Neutrophil (primary cell): ENCODE data around the gene RFC4.

ENCODE experiments used
- H3K27ac ChIP-seq: fragments of 200-600 bp; sonication (generic); 2 replicates; pipeline ENCODE4 v1.5.1; 2016; ENCODE audit warnings: mild to moderate bottlenecking, moderate library complexity
- H3K27me3 ChIP-seq: fragments of 200-600 bp; sonication (generic); 2 replicates; pipeline ENCODE4 v1.6.0; 2016; ENCODE audit warnings: mild to moderate bottlenecking
- H3K36me3 ChIP-seq: fragments of 200-600 bp; sonication (generic); 2 replicates; pipeline ENCODE4 v1.5.1; 2017
- H3K4me1 ChIP-seq, 2 experiments: fragments of 200-600 bp in 1 of 2; sonication (generic) in 1 of 2; 1 replicate in 1 of 2; 2 replicates in 1 of 2; pipeline versions ENCODE4 v1.5.1 to v1.6.1; 2013 to 2016; ENCODE audit warnings: low read depth in 1 of 2, low read length in 1 of 2, mild to moderate bottlenecking in 1 of 2, moderate library complexity in 1 of 2; ENCODE audit not compliant: control insufficient read depth in 1 of 2, insufficient read depth in 1 of 2
- H3K4me3 ChIP-seq, 2 experiments: fragments of 200-600 bp in 1 of 2; sonication (generic) in 1 of 2; 1 replicate in 1 of 2; 2 replicates in 1 of 2; pipeline ENCODE4 v1.5.1; 2013 to 2016; ENCODE audit warnings: low read depth in 1 of 2, low read length in 1 of 2, mild to moderate bottlenecking in 1 of 2, moderate library complexity in 1 of 2
- H3K9me3 ChIP-seq: fragments of 200-600 bp; sonication (generic); 2 replicates; pipeline ENCODE4 v1.5.1; 2016
- TF ChIP-seq, protein P1 (sequence below): fragments of 200-600 bp; sonication (generic); IDR thresholded peaks from 2 replicates; pipeline ENCODE4 v1.5.1; 2016; ENCODE audit warnings: antibody characterized with exemption

The RFC4 gene

DNA sequence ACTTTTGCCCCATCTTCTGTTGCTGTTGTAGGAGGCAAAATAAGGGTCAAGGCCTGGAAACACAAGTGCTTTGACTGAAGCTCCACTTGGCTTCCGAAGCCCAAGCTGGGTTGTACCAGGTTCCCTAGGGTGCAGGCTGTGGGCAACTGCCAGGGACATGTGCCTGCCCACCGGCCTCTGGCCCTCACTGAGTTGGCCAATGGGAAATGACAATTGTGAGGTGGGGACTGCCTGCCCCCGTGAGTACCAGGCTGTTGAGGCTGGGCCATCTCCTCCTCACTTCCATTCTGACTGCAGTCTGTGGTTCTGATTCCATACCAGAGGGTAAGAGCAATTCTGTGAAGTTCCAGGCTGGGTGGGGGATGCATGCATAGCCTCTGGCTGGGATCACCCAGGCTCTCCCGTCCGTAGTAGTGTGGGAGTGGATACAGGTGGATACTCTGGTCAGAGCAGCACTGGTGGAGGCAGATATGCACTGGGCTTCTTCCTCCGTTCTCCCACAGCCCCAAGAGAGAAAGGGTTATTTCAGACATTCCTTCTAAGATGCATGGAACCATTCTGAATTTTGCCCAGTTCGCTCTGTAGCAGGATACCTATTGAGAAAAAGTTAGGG is 36.2 kb upstream of the RFC4 start, which contains the start of gene ADIPOQ:
ADIPOQ (plus strand) TSS at position 285 of the 613 bp plus-strand sequence. CDS start 10,349 bp downstream, outside the sequence.
- H3K4me1 ChIP-seq = no peaks in the 10 kb centered on the region
- no peaks in the 10 kb centered on the region for H3K36me3 ChIP-seq
- TF ChIP-seq, protein P1, sequence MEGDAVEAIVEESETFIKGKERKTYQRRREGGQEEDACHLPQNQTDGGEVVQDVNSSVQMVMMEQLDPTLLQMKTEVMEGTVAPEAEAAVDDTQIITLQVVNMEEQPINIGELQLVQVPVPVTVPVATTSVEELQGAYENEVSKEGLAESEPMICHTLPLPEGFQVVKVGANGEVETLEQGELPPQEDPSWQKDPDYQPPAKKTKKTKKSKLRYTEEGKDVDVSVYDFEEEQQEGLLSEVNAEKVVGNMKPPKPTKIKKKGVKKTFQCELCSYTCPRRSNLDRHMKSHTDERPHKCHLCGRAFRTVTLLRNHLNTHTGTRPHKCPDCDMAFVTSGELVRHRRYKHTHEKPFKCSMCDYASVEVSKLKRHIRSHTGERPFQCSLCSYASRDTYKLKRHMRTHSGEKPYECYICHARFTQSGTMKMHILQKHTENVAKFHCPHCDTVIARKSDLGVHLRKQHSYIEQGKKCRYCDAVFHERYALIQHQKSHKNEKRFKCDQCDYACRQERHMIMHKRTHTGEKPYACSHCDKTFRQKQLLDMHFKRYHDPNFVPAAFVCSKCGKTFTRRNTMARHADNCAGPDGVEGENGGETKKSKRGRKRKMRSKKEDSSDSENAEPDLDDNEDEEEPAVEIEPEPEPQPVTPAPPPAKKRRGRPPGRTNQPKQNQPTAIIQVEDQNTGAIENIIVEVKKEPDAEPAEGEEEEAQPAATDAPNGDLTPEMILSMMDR = no peak
- H3K27ac ChIP-seq = no peak within 1 kb of the TSS
- H3K27me3 ChIP-seq = no peaks in the 10 kb centered on the region
- no peaks in the 10 kb centered on the region for H3K9me3 ChIP-seq
- H3K4me3 ChIP-seq = no peak within 1 kb of the TSS

GRCh38 chr3:186841620-186842019 is 35.3 kb upstream of the RFC4 start:
- Histone ChIP-seq H3K9me3 (no peaks in the 10 kb centered on the region), H3K27ac (no peak overlapping the region)
- TF ChIP-seq, protein P1 = no peak

DNA sequence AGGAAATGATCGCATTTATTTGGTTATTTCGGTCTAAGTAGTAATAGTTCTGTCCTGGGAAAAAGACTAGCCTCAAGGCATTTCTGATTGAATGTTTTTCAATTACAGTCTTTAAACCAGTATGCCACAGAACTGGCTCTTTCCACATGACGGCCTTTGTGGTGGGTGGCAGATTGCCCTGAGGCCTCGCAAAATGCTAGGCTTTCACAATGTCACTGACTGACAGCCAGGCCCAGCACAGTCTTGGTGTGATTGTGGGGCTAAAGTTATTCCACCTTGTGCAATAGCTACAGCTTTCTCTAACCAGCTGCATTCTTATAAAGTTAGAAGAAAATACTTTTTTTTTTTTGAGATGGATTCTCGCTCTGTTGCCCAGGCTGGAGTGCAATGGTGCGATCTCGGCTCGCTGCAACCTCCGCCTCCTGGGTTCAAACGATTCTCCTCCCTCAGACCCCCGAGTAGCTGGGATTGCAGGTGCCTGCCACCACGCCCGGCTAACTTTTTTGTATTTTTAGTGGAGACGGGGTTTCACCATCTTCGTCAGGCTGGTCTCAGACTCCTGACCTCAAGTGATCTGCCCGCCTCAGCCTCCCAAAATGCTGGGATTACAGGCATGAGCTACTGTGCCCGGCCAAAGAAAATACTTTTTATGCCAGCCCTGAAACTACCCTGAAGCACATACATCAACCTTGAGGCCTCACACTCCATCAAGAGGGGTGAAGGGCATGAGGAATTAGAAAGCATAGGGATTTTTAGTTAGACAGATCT is 33.8 kb upstream of the RFC4 start:
- Histone ChIP-seq H3K9me3 (no peaks in the 10 kb centered on the region), H3K36me3 (no peaks in the 10 kb centered on the region), H3K27ac (no peak overlapping the region), H3K4me3 (no peak overlapping the region), H3K4me1 (no peaks in the 10 kb centered on the region), H3K27me3 (no peaks in the 10 kb centered on the region)
- TF ChIP-seq, protein P1 = no peak

More at GRCh38 chr3:186841620-186842019, 35.3 kb upstream of the RFC4 start:
- no peaks in the 10 kb centered on the region for H3K27me3 ChIP-seq
- H3K36me3 ChIP-seq = no peaks in the 10 kb centered on the region
- no peaks in the 10 kb centered on the region for H3K4me1 ChIP-seq
- no peak overlapping the region for H3K4me3 ChIP-seq

GRCh38 chr3:186832276-186832675 is 26.0 kb upstream of the RFC4 start:
- no peak overlapping the region for H3K4me3 ChIP-seq
- TF ChIP-seq, protein P1 = no peak
- no peaks in the 10 kb centered on the region for H3K9me3 ChIP-seq
- H3K27ac ChIP-seq = no peak overlapping the region
- no peaks in the 10 kb centered on the region for H3K36me3 ChIP-seq
- peaks cover 52% of the 10 kb centered on the region for H3K27me3 ChIP-seq
- H3K4me1 ChIP-seq = peaks cover 10 to 11% of the 10 kb centered on the region in 2 experiments

- Histone ChIP-seq H3K36me3 (no peaks in the 10 kb centered on the region), H3K4me1 (peaks cover 11 to 13% of the 10 kb centered on the region in 2 experiments), H3K27ac (no peak overlapping the region), H3K9me3 (no peaks in the 10 kb centered on the region), H3K27me3 (peaks cover 57% of the 10 kb centered on the region), H3K4me3 (no peak overlapping the region)
- TF ChIP-seq, protein P1 = no peak
Observed at GRCh38 chr3:186831798-186832197, 25.5 kb upstream of the RFC4 start.
